Measurements from ENCODE around the gene MTMR10. TPM values are rescaled to one million over a fixed set of nuclear protein-coding genes. Genes with fewer than 3 reads are reported as not detected.

Gene MTMR10
- total RNA-seq, 1 donor from 2014 or later = 14.8 TPM

- Mint-ChIP-seq H3K9me3 (ENCODE audit: unreplicated experiment) (no peaks in the 10 kb centered on the region), H3K4me1 (ENCODE audit: low read depth, unreplicated experiment) (peaks cover 23% of the 10 kb centered on the region), H3K27me3 (ENCODE audit: low read depth, unreplicated experiment) (peaks cover 3% of the 10 kb centered on the region), H3K27ac (ENCODE audit: unreplicated experiment) (no peak overlapping the region), H3K4me3 (ENCODE audit: unreplicated experiment) (no peak overlapping the region), H3K36me3 (ENCODE audit: low read depth, unreplicated experiment) (no peaks in the 10 kb centered on the region)
- no peak overlapping the region for H3K9ac ChIP-seq (ENCODE audit: low read length)
- H4K20me1 ChIP-seq (ENCODE audit: insufficient read depth, low read length) = no peaks in the 10 kb centered on the region
- peaks cover 18% of the 10 kb centered on the region for H3K4me1 ChIP-seq (ENCODE audit: insufficient read depth, low read length)
- FAIRE-seq = no peak
- no peak overlapping the region for H3K27ac ChIP-seq (ENCODE audit: low read depth, low read length)
- no peak overlapping the region for H2AFZ ChIP-seq (ENCODE audit: low read depth, low read length)
- H3K4me3 ChIP-seq (ENCODE audit: insufficient read depth, low read depth, low read length) = no peak overlapping the region
- H3K36me3 ChIP-seq (ENCODE audit: insufficient read depth, low read length) = no peaks in the 10 kb centered on the region
- no peaks in the 10 kb centered on the region for H3K9me3 ChIP-seq (ENCODE audit: insufficient read depth, low read depth, low read length)
- H3K27me3 ChIP-seq (ENCODE audit: insufficient read depth, low read length) = no peaks in the 10 kb centered on the region
- no peak overlapping the region for H3K4me2 ChIP-seq (ENCODE audit: low read length)
- H3K79me2 ChIP-seq (ENCODE audit: insufficient read depth, low read length) = no peaks in the 10 kb centered on the region
- no peak for TF ChIP-seq CTCF (IDR thresholded peaks at IDR 0.05; ENCODE audit: insufficient read depth, low read depth, low read length)
- no peak for TF ChIP-seq EZH2 (IDR thresholded peaks at IDR 0.05; ENCODE audit: insufficient read depth, low read length)
- DNase-seq (ENCODE audit: low read depth) = peak; percentile 39
Observed at GRCh38 chr15:31019986-31020385, 28.6 kb upstream of the MTMR10 start.

- H3K9me3 Mint-ChIP-seq (ENCODE audit: unreplicated experiment) = peaks cover 2% of the 10 kb centered on the region
- Histone ChIP-seq H3K9me3 (ENCODE audit: insufficient read depth, low read depth, low read length) (no peaks in the 10 kb centered on the region), H3K4me1 (ENCODE audit: insufficient read depth, low read length) (no peaks in the 10 kb centered on the region), H4K20me1 (ENCODE audit: insufficient read depth, low read length) (no peaks in the 10 kb centered on the region), H3K4me2 (ENCODE audit: low read length) (no peak overlapping the region), H3K79me2 (ENCODE audit: insufficient read depth, low read length) (no peaks in the 10 kb centered on the region), H3K36me3 (ENCODE audit: insufficient read depth, low read length) (no peaks in the 10 kb centered on the region), H3K4me3 (ENCODE audit: insufficient read depth, low read depth, low read length) (no peak overlapping the region), H2AFZ (ENCODE audit: low read depth, low read length) (no peak overlapping the region), H3K9ac (ENCODE audit: low read length) (no peak overlapping the region), H3K27me3 (ENCODE audit: insufficient read depth, low read length) (no peaks in the 10 kb centered on the region), H3K27ac (ENCODE audit: low read depth, low read length) (no peak overlapping the region)
- H3K36me3 Mint-ChIP-seq (ENCODE audit: low read depth, unreplicated experiment) = no peaks in the 10 kb centered on the region
- peaks cover 3% of the 10 kb centered on the region for H3K27me3 Mint-ChIP-seq (ENCODE audit: low read depth, unreplicated experiment)
- H3K4me1 Mint-ChIP-seq (ENCODE audit: low read depth, unreplicated experiment) = peaks cover 12% of the 10 kb centered on the region
- FAIRE-seq (no peak), DNase-seq (ENCODE audit: low read depth) (no peak)
- H3K27ac Mint-ChIP-seq (ENCODE audit: unreplicated experiment) = no peak overlapping the region
- H3K4me3 Mint-ChIP-seq (ENCODE audit: unreplicated experiment) = no peak overlapping the region
- TF ChIP-seq EZH2 (IDR thresholded peaks at IDR 0.05; ENCODE audit: insufficient read depth, low read length) (no peak), CTCF (IDR thresholded peaks at IDR 0.05; ENCODE audit: insufficient read depth, low read depth, low read length) (no peak)
Observed at GRCh38 chr15:31017311-31017710, 25.9 kb upstream of the MTMR10 start.

GRCh38 chr15:31016446-31016915 is 25.1 kb upstream of the MTMR10 start:
- Mint-ChIP-seq H3K9me3 (ENCODE audit: unreplicated experiment) (peaks cover 2% of the 10 kb centered on the region), H3K4me1 (ENCODE audit: low read depth, unreplicated experiment) (peaks cover 12% of the 10 kb centered on the region), H3K36me3 (ENCODE audit: low read depth, unreplicated experiment) (no peaks in the 10 kb centered on the region), H3K27me3 (ENCODE audit: low read depth, unreplicated experiment) (peaks cover 3% of the 10 kb centered on the region), H3K27ac (ENCODE audit: unreplicated experiment) (no peak overlapping the region), H3K4me3 (ENCODE audit: unreplicated experiment) (no peak overlapping the region)
- H3K27ac ChIP-seq (ENCODE audit: low read depth, low read length) = no peak overlapping the region
- H3K36me3 ChIP-seq (ENCODE audit: insufficient read depth, low read length) = no peaks in the 10 kb centered on the region
- FAIRE-seq (no peak), DNase-seq (ENCODE audit: low read depth) (peak; percentile 89)
- no peaks in the 10 kb centered on the region for H3K79me2 ChIP-seq (ENCODE audit: insufficient read depth, low read length)
- H3K4me1 ChIP-seq (ENCODE audit: insufficient read depth, low read length) = no peaks in the 10 kb centered on the region
- H4K20me1 ChIP-seq (ENCODE audit: insufficient read depth, low read length) = no peaks in the 10 kb centered on the region
- no peak overlapping the region for H3K4me3 ChIP-seq (ENCODE audit: insufficient read depth, low read depth, low read length)
- no peak overlapping the region for H2AFZ ChIP-seq (ENCODE audit: low read depth, low read length)
- no peaks in the 10 kb centered on the region for H3K9me3 ChIP-seq (ENCODE audit: insufficient read depth, low read depth, low read length)
- no peaks in the 10 kb centered on the region for H3K27me3 ChIP-seq (ENCODE audit: insufficient read depth, low read length)
- H3K4me2 ChIP-seq (ENCODE audit: low read length) = peak overlapping the region; percentile 23
- H3K9ac ChIP-seq (ENCODE audit: low read length) = peak overlapping the region; percentile 10
- TF ChIP-seq EZH2 (IDR thresholded peaks at IDR 0.05; ENCODE audit: insufficient read depth, low read length) (no peak), CTCF (IDR thresholded peaks at IDR 0.05; ENCODE audit: insufficient read depth, low read depth, low read length) (no peak)

Measured in astrocyte (in vitro differentiated cells and primary cell).